Thoracic aorta (tissue), 2 donors: ENCODE results near the gene ATP5F1E. TPM values are rescaled to one million over a fixed set of nuclear protein-coding genes. Genes with fewer than 3 reads are reported as not detected.

Source experiments
- ATAC-seq: fragments of 150-250 bp; one replicate; pipeline ENCODE4 v1.8.0; 2017; ENCODE audit warnings: low read depth; ENCODE audit not compliant: insufficient number of reproducible peaks, low FRiP score
- DNase-seq: peaks from one replicate; pipeline ENCODE4 v3.0.0-alpha.2; 2020; ENCODE audit warnings: low spot score
- H3K27ac ChIP-seq, 2 donors: fragments of 200-600 bp; sonication (generic); 1 replicate in 1 of 2; 2 replicates in 1 of 2; pipeline ENCODE4 v1.5.1; 2016; ENCODE audit warnings: mild to moderate bottlenecking in 2 of 2, moderate library complexity in 2 of 2
- H3K27me3 ChIP-seq: fragments of 200-600 bp; sonication (generic); replicated peaks from 2 replicates; pipeline ENCODE4 v1.6.0; 2016; ENCODE audit warnings: mild to moderate bottlenecking; ENCODE audit not compliant: insufficient read depth
- H3K36me3 ChIP-seq: fragments of 200-600 bp; sonication (generic); one replicate; pipeline ENCODE4 v1.5.1; 2016
- H3K4me1 ChIP-seq, 2 donors: fragments of 200-600 bp; sonication (generic); 1 replicate in 1 of 2; 2 replicates in 1 of 2; pipeline versions ENCODE4 v1.5.1 to v1.6.0; 2016; ENCODE audit warnings: low read depth in 2 of 2, mild to moderate bottlenecking in 1 of 2; ENCODE audit not compliant: control insufficient read depth in 1 of 2
- H3K4me3 ChIP-seq: fragments of 200-600 bp; sonication (generic); 2 replicates; pipeline ENCODE4 v1.5.1; 2016; ENCODE audit warnings: mild to moderate bottlenecking
- H3K9me3 ChIP-seq: fragments of 200-600 bp; sonication (generic); 2 replicates; pipeline ENCODE4 v1.5.1; 2016
- total RNA-seq, 2 donors: library from RNA; depleted of rRNA; stranded (reverse); fragments of >200 nt; gene quantifications; one replicate each; pipeline versions ENCODE4 v1.1.0 to v1.2.3, GENCODE V29; 2016
- TF ChIP-seq, protein P1 (sequence below): fragments of 200-600 bp; sonication (generic); IDR thresholded peaks from one replicate; pipeline ENCODE4 v1.5.1; 2019; ENCODE audit warnings: antibody characterized with exemption

The ATP5F1E gene
- total RNA-seq, 2 donors from 2014 or later = 16.8 to 21.1 TPM

DNA sequence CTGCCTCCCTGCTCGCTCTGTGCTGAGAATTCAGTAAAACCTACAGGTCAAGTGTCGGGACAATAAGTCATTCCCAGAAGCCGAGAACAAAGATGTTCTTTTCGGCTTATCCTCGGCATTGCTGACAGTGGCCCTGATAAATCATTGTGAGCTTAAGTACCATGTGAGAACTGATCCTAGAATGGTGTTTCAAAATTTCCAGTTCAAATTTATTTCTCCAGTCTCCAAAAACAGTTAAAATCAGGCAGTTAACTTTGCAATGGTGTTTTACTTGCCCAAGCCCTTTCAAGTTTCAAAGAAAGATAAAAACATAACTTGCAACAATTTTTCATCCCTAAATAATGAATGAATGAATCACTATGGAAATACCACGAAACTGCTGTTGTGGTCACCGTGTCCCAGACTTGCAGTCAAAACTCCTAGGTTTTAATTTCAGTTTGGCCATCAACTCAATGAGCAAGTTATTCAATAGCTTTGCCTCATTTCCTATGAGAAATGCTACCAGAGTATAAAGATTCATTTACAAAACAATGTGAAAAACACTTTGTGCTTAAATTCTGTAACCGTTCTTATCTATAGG lies 4.3 kb downstream of the ATP5F1E start:
- no peak for ATAC-seq
- H3K36me3 ChIP-seq = peaks cover 31% of the 10 kb centered on the region

DNA sequence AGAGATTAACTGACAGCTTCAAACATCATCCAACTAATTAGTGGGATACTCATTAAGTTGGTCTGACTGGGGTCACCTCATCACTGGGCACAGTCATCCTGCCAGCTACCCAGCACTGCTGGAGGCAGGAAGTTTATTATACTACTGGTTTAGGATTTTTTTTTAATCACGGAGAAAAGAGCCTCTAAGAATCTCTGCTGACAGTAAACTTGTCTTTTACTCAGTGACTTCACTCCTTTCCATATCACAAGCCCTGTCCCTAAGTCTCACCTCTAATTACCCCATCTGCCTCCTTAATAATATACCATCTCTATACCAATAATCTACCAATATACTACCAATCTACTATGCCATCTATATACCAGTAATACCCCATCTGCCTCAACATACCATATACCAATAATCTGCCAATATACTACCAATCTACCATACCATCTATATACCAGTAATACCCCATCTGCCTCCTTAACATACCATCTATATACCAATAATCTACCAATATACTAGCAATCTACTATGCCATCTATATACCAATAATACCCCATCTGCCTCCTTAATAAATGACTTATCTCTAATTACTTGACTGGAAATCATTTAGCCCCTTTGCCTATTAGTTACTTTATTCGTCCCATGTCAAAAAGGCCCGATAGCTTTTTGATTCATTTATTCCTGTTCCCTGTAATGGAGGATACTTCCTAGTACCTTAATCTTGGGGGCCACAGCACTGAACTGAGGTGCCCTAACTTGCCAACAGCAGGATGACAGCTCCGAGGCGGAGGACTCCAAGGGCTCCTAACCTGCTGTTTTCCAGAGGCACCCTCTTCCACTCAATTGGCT lies 5.0 kb downstream of the ATP5F1E start:
- Histone ChIP-seq H3K36me3 (peaks cover 34% of the 10 kb centered on the region), H3K27ac (no peak overlapping the region), H3K4me1 (peaks cover 28 to 46% of the 10 kb centered on the region in 2 donors), H3K4me3 (no peak overlapping the region), H3K27me3 (no peaks in the 10 kb centered on the region), H3K9me3 (no peaks in the 10 kb centered on the region)
- ATAC-seq (no peak), DNase-seq (no peak)
- TF ChIP-seq, protein P1, sequence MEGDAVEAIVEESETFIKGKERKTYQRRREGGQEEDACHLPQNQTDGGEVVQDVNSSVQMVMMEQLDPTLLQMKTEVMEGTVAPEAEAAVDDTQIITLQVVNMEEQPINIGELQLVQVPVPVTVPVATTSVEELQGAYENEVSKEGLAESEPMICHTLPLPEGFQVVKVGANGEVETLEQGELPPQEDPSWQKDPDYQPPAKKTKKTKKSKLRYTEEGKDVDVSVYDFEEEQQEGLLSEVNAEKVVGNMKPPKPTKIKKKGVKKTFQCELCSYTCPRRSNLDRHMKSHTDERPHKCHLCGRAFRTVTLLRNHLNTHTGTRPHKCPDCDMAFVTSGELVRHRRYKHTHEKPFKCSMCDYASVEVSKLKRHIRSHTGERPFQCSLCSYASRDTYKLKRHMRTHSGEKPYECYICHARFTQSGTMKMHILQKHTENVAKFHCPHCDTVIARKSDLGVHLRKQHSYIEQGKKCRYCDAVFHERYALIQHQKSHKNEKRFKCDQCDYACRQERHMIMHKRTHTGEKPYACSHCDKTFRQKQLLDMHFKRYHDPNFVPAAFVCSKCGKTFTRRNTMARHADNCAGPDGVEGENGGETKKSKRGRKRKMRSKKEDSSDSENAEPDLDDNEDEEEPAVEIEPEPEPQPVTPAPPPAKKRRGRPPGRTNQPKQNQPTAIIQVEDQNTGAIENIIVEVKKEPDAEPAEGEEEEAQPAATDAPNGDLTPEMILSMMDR = no peak

More for the DNA sequence above, 4.3 kb downstream of the ATP5F1E start:
- H3K27ac ChIP-seq = no peak overlapping the region
- peaks cover 28 to 48% of the 10 kb centered on the region in 2 donors for H3K4me1 ChIP-seq
- TF ChIP-seq, protein P1 = no peak
- H3K9me3 ChIP-seq = no peaks in the 10 kb centered on the region
- DNase-seq = no peak
- H3K27me3 ChIP-seq = no peaks in the 10 kb centered on the region
- H3K4me3 ChIP-seq = no peak overlapping the region

DNA sequence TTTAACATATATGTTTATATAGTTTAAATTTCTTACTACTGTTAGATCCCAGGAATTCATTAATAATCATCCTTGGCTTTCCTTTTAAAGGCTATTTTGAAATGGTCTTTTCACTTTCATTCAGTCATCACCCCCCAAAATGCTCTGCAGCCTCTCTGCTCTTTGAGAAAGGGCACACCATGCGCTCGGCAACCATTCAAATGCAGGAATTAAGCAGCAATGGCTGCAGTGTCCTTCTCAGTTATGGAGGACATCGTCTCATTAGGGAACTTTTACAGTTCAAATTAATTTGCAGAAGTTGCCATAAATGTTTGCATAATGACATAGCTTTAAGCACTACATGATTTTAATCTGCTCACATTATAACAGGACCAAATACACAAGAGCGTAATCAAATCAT lies 6.6 kb downstream of the ATP5F1E start:
- DNase-seq = no peak
- no peaks in the 10 kb centered on the region for H3K9me3 ChIP-seq
- TF ChIP-seq, protein P1 = no peak

DNA sequence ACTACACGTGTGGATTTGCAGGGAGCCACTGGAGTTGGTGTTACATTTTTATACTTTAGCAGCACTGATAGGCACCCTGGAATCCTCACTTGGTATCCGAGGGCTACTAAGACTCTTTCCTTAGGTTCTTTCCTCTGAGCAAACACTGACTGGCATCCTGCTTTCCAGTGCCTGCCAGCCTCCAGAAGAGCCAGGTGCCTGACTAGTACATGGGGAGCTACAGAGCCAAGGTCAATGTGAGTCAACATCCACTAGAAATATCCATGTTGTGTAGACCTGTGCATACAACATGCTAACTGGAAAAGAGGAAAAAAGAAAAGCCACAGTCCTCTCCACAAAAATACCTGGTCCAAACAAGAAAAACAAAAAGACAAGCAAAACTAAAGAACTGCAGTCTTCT lies 7.0 kb downstream of the ATP5F1E start:
- ATAC-seq (no peak), DNase-seq (no peak)
- Histone ChIP-seq H3K9me3 (no peaks in the 10 kb centered on the region), H3K27me3 (no peaks in the 10 kb centered on the region), H3K4me1 (peaks cover 16 to 31% of the 10 kb centered on the region in 2 donors), H3K4me3 (no peak overlapping the region), H3K27ac (no peak overlapping the region), H3K36me3 (peaks cover 34% of the 10 kb centered on the region)
- TF ChIP-seq, protein P1 = no peak

More for the DNA sequence above, 6.6 kb downstream of the ATP5F1E start:
- Histone ChIP-seq H3K4me1 (peaks cover 20 to 35% of the 10 kb centered on the region in 2 donors), H3K4me3 (no peak overlapping the region), H3K27me3 (no peaks in the 10 kb centered on the region), H3K36me3 (peaks cover 34% of the 10 kb centered on the region), H3K27ac (no peak overlapping the region)
- ATAC-seq = no peak

DNA sequence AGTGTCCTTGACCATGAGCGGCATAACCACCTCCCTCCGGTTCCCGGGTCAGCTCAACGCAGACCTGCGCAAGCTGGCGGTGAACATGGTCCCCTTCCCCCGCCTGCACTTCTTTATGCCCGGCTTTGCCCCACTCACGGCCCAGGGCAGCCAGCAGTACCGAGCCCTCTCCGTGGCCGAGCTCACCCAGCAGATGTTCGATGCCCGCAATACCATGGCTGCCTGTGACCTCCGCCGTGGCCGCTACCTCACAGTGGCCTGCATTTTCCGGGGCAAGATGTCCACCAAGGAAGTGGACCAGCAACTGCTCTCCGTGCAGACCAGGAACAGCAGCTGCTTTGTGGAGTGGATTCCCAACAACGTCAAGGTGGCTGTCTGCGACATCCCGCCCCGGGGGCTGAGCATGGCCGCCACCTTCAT lies 8.0 kb downstream of the ATP5F1E start:
- Histone ChIP-seq H3K36me3 (peaks cover 29% of the 10 kb centered on the region), H3K27me3 (no peaks in the 10 kb centered on the region), H3K9me3 (no peaks in the 10 kb centered on the region), H3K4me3 (no peak overlapping the region), H3K4me1 (peaks cover 9 to 21% of the 10 kb centered on the region in 2 donors), H3K27ac (no peak overlapping the region)
- ATAC-seq = no peak
- no peak for DNase-seq
- TF ChIP-seq, protein P1 = no peak
